GM10266 (cell line): ENCODE results near the gene COL6A1.

Source experiments
- DNase-seq: peaks from one replicate; pipeline ENCODE4 v3.0.0; 2012; ENCODE audit errors: extremely low spot score
- TF ChIP-seq, protein P1 (sequence below): IDR thresholded peaks from 2 replicates; pipeline ENCODE4 v1.5.1; 2012; ENCODE audit warnings: mild to moderate bottlenecking, low read depth; ENCODE audit not compliant: control insufficient read depth, insufficient read depth; ENCODE audit errors: missing control alignments

COL6A1 gene

DNA sequence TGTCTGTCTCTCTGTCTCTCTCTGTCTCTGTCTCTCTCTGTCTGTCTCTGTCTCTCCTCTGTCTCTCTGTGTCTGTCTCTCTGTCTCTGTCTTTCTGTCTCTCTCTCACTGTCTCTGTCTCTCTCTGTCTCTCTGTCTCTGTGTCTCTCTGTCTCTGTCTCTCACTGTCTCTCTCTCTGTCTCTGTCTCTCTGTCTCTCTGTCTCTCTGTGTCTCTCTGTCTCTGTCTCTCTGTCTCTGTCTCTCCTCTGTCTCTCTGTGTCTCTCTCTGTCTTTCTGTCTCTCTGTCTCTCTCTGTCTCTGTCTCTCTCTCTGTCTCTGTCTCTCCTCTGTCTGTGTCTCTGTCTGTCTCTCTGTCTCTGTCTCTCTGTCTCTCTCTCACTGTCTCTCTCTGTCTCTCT lies 873 bp upstream of the COL6A1 start:
- no peak for DNase-seq
- TF ChIP-seq, protein P1, sequence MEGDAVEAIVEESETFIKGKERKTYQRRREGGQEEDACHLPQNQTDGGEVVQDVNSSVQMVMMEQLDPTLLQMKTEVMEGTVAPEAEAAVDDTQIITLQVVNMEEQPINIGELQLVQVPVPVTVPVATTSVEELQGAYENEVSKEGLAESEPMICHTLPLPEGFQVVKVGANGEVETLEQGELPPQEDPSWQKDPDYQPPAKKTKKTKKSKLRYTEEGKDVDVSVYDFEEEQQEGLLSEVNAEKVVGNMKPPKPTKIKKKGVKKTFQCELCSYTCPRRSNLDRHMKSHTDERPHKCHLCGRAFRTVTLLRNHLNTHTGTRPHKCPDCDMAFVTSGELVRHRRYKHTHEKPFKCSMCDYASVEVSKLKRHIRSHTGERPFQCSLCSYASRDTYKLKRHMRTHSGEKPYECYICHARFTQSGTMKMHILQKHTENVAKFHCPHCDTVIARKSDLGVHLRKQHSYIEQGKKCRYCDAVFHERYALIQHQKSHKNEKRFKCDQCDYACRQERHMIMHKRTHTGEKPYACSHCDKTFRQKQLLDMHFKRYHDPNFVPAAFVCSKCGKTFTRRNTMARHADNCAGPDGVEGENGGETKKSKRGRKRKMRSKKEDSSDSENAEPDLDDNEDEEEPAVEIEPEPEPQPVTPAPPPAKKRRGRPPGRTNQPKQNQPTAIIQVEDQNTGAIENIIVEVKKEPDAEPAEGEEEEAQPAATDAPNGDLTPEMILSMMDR = no peak

DNA sequence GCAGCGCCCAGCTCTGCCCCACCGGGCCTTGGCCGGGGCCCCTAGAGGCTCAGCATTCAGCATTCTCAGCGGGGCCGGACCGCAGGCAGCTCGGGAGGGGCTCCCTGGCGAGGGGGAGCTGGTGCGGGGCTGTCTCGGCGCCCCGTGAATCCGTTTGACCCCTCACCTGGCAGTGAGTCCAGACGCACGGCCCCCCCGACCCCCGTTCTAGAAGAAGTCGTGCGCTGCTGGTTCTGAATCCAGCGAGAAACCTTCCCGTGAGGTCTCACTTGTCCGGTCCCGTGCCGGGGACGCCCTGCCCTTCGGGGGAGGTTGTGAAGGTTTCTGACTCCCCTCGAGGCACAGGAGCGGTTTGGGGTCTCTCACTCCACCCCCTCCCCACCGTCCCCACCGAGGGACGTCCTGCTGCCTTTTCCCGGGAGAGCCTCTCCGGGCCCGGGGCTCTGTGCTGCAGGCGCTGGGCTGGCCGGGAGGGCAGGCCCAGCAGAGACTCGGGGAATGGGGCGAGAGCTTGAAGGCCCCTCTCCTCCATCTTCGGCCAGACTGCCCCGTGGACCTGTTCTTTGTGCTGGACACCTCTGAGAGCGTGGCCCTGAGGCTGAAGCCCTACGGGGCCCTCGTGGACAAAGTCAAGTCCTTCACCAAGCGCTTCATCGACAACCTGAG lies 655 bp downstream of the COL6A1 start:
- TF ChIP-seq, protein P1 = no peak
- DNase-seq = no peak

DNA sequence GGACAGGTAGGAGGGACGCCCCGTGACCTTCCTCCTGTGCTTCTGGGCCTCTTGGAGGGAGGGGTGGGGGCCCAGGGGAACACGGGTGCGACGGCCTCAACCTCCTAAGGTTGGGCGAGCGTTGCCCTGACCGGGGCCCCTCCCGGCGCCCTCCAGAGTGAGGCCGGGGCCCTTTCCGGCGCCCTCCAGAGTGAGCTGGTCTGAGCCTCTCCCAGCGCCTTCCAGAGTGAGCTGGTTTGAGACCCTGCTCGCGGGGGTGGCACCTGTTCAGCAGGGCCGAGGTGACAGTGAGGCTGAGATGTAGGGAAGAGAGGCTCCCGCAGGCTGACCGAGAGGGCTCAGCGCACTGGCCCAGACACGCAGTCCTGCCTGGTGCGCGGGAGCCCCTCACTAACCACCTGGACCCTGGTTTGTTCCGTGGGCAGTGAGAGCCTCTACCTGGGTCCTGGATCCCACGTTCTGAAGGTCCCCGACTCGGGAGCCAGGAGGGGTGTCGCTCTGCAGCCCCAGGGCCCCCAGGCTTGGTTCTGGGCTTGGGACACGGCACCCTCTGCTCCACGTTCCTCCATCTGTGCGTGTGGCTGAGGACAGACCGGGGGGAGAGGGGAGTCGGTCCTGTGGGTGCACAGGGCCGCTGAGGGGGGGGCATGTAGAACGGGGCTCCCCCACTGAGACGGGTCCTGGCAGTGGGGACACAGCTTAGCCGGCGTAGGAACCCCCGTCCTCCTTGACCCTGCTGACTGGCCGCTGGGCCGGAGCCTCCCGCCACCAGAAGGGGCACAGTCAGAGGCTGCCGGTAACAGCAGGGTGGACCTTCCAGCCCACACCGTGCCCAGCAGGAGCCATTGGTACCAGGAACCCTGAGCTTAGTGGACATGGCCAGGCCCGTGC lies 1.4 kb downstream of the COL6A1 start:
- no peak for DNase-seq
- TF ChIP-seq, protein P1 = no peak

DNA sequence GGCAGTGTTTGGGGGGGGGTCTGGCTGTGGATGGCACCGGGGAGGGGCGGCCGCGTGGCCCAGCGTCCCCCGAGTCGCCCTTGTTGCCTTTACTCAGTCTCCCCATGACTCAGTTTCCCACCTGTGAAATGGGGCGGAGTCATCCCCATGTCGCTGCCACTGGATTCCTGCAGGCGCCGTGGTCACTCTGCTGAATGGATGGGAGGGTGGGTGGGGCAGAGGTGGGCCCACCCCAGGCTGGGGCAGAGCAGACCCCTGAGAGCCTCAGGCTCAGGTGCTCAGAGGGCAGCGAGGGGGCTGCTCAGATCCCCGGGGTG lies 2.0 kb downstream of the COL6A1 start:
- TF ChIP-seq, protein P1 = no peak
- no peak for DNase-seq

DNA sequence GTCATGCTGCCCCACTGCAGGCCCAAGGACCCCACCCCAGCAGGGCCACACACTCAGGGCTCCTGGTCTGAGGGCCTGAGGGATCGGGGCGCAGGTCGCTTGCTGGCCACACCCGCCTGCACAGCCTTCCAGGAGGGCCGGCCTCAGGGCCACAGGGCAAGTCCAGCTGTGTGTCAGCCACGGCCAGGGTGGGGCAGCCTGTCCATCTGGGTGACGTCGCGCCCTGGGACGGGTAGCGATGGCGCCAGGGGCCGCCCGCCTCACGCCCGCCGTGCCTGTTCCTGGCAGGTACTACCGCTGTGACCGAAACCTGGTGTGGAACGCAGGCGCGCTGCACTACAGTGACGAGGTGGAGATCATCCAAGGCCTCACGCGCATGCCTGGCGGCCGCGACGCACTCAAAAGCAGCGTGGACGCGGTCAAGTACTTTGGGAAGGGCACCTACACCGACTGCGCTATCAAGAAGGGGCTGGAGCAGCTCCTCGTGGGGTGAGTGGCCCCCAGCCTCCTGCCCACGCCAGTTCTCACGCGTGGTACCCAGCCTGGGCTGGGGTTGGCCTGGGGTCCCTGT lies 2.5 kb downstream of the COL6A1 start:
- DNase-seq = no peak
- TF ChIP-seq, protein P1 = no peak

DNA sequence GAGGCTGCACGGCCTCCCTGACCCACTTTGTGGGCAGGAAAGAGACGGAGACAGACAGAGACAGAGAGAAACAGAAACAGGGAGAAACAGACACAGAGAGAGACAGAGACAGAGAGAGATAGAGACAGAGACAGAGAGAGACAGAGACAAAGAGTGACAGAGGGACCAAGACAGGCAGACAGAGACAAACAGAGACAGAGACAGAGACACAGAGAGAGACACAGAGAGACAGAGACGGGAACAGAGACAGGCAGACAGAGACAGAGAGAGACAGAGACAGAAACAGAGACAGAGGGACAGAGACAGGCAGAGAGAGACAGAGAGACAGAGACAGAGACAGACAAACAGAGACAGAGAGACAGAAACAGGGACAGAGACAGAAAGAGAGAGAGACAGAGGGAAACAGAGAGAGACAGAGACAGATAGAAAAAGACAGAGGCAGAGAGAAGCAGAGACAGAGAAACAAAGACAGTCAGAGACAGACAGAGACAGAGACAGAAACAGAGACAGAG lies 3.1 kb downstream of the COL6A1 start:
- DNase-seq = no peak
- TF ChIP-seq, protein P1 = no peak
